Loucy (cell line): ENCODE measurements around the gene ADARB1.

Experiments used
- H2AFZ ChIP-seq: fragments of 200-600 bp; sonication (generic); 2 replicates; pipeline ENCODE4 v1.6.0; 2016; ENCODE audit warnings: antibody characterized with exemption, mild to moderate bottlenecking, low read length, moderate library complexity
- H3F3A ChIP-seq: fragments of 200-600 bp; 2 replicates; pipeline ENCODE4 v1.6.0; 2016; ENCODE audit warnings: antibody characterized with exemption, low read depth, mild to moderate bottlenecking
- H3K27me3 ChIP-seq: fragments of 200-600 bp; sonication (generic); 2 replicates; pipeline ENCODE4 v1.6.1; 2014; ENCODE audit warnings: low read length, mild to moderate bottlenecking; ENCODE audit not compliant: insufficient read depth, poor library complexity, severe bottlenecking
- H3K36me3 ChIP-seq: fragments of 200-600 bp; sonication (generic); 2 replicates; pipeline ENCODE4 v1.6.1; 2016; ENCODE audit warnings: low read length; ENCODE audit not compliant: insufficient read depth
- H3K4me1 ChIP-seq: fragments of 200-600 bp; sonication (generic); 2 replicates; pipeline ENCODE4 v1.5.1; 2014; ENCODE audit warnings: low read length, mild to moderate bottlenecking; ENCODE audit not compliant: insufficient read depth, poor library complexity, severe bottlenecking
- H3K4me2 ChIP-seq: fragments of 200-600 bp; sonication (generic); 2 replicates; pipeline ENCODE4 v1.6.0; 2014; ENCODE audit warnings: antibody characterized with exemption, low read length, low read depth, mild to moderate bottlenecking; ENCODE audit not compliant: poor library complexity, severe bottlenecking
- H3K4me3 ChIP-seq: fragments of 200-600 bp; sonication (generic); 2 replicates; pipeline ENCODE4 v1.5.1; 2014; ENCODE audit warnings: low read length, mild to moderate bottlenecking, mixed read lengths; ENCODE audit not compliant: poor library complexity, severe bottlenecking
- H3K79me2 ChIP-seq: fragments of 200-600 bp; sonication (generic); 2 replicates; pipeline ENCODE4 v1.6.1; 2014; ENCODE audit warnings: low read length; ENCODE audit not compliant: insufficient read depth
- H3K9ac ChIP-seq: fragments of 200-600 bp; sonication (generic); 2 replicates; pipeline ENCODE4 v1.6.0; 2014; ENCODE audit warnings: mild to moderate bottlenecking, low read depth, low read length, moderate library complexity; ENCODE audit not compliant: poor library complexity, severe bottlenecking
- H3K9me2 ChIP-seq: fragments of 200-600 bp; sonication (generic); replicated peaks from 2 replicates; pipeline ENCODE4 v1.6.1; 2016; ENCODE audit warnings: low read depth, low read length, mixed read lengths
- H3K9me3 ChIP-seq: fragments of 200-600 bp; sonication (generic); 2 replicates; pipeline ENCODE4 v1.6.1; 2014; ENCODE audit warnings: mild to moderate bottlenecking, antibody characterized with exemption, low read length, low read depth; ENCODE audit not compliant: insufficient read depth
- H4K20me1 ChIP-seq: fragments of 200-600 bp; sonication (generic); 2 replicates; pipeline ENCODE4 v1.6.0; 2014; ENCODE audit warnings: antibody characterized with exemption, low read length, mild to moderate bottlenecking; ENCODE audit not compliant: insufficient read depth, poor library complexity, severe bottlenecking
- CTCF ChIP-seq: fragments of 200-600 bp; sonication (generic); conservative IDR thresholded peaks from 2 replicates; pipeline ENCODE4 v1.5.1; 2014; ENCODE audit warnings: mild to moderate bottlenecking, antibody characterized with exemption, low read length
- EZH2phosphoT487 ChIP-seq: fragments of 200-600 bp; IDR thresholded peaks from 2 replicates; pipeline ENCODE4 v1.6.1; 2018; ENCODE audit warnings: antibody characterized with exemption, mild to moderate bottlenecking, moderate library complexity, borderline replicate concordance

The ADARB1 gene

GRCh38 chr21:45123440-45123839, 49.1 kb downstream of the ADARB1 start:
- Histone ChIP-seq H3K4me2 (no peak overlapping the region), H3K9me2 (no peaks in the 10 kb centered on the region)

GRCh38 chr21:45124596-45124995, 50.2 kb downstream of the ADARB1 start:
- Histone ChIP-seq H4K20me1 (no peaks in the 10 kb centered on the region), H3K4me2 (no peak overlapping the region), H3K4me1 (peaks cover 9% of the 10 kb centered on the region), H2AFZ (no peak overlapping the region), H3K4me3 (no peak overlapping the region), H3K79me2 (peaks cover 5% of the 10 kb centered on the region; the same call in 1 of the 2 replicates), H3K9me3 (no peaks in the 10 kb centered on the region), H3K36me3 (no peaks in the 10 kb centered on the region), H3K27me3 (no peaks in the 10 kb centered on the region), H3F3A (no peaks in the 10 kb centered on the region), H3K9me2 (no peaks in the 10 kb centered on the region), H3K9ac (no peak overlapping the region)
- TF ChIP-seq CTCF = no peak
- no peak for TF ChIP-seq EZH2phosphoT487

More at GRCh38 chr21:45123440-45123839, 49.1 kb downstream of the ADARB1 start:
- H3K9ac ChIP-seq = no peak overlapping the region
- H3K79me2 ChIP-seq = peaks cover 5% of the 10 kb centered on the region; the same call in 1 of the 2 replicates
- H3K36me3 ChIP-seq = no peaks in the 10 kb centered on the region
- H3K9me3 ChIP-seq = no peaks in the 10 kb centered on the region
- no peaks in the 10 kb centered on the region for H3F3A ChIP-seq
- no peaks in the 10 kb centered on the region for H4K20me1 ChIP-seq
- TF ChIP-seq EZH2phosphoT487 = no peak
- TF ChIP-seq CTCF = no peak
- no peak overlapping the region for H2AFZ ChIP-seq
- H3K27me3 ChIP-seq = no peaks in the 10 kb centered on the region
- peaks cover 8% of the 10 kb centered on the region for H3K4me1 ChIP-seq
- H3K4me3 ChIP-seq = no peak overlapping the region

- Histone ChIP-seq H3K27me3 (no peaks in the 10 kb centered on the region), H2AFZ (no peak overlapping the region), H3K9ac (no peak overlapping the region), H3F3A (no peaks in the 10 kb centered on the region), H3K9me3 (no peaks in the 10 kb centered on the region), H3K36me3 (no peaks in the 10 kb centered on the region), H3K4me2 (no peak overlapping the region), H3K4me1 (peaks cover 9% of the 10 kb centered on the region), H4K20me1 (no peaks in the 10 kb centered on the region), H3K9me2 (no peaks in the 10 kb centered on the region), H3K79me2 (peaks cover 5% of the 10 kb centered on the region; the same call in 1 of the 2 replicates), H3K4me3 (no peak overlapping the region)
- TF ChIP-seq CTCF = no peak
- no peak for TF ChIP-seq EZH2phosphoT487
These were observed 51.0 kb downstream of the ADARB1 start for GRCh38 chr21:45125357-45125756.
